GM12878 (cell line): Measurements from ENCODE around the gene TRPM6.

Experiments used
- ASH2L ChIP-seq: fragments of 300-600, 200-600 bp; sonication (generic); IDR thresholded peaks from 2 replicates; pipeline ENCODE4 v1.6.1; 2017; ENCODE audit warnings: low read depth, mild to moderate bottlenecking, borderline replicate concordance
- CEBPB ChIP-seq, 2 experiments: fragments of 150-350 bp in 1 of 2; IDR thresholded peaks; 2 replicates each; pipeline ENCODE4 v1.6.1; 2012 to 2014; ENCODE audit warnings: low read depth in 2 of 2, low read length in 2 of 2, borderline replicate concordance in 1 of 2, inconsistent platforms in 1 of 2
- NFYB ChIP-seq: IDR thresholded peaks from 2 replicates; pipeline ENCODE4 v1.6.1; 2011; ENCODE audit warnings: low read depth, mild to moderate bottlenecking, low read length, improper control_type of control experiment, moderate library complexity; ENCODE audit not compliant: insufficient read depth
- POLR2A ChIP-seq: IDR thresholded peaks from 2 replicates; pipeline ENCODE4 v1.6.1; 2011; ENCODE audit warnings: low read depth, mild to moderate bottlenecking, low read length
- RFX5 ChIP-seq: IDR thresholded peaks from 2 replicates; pipeline ENCODE4 v1.6.1; 2011; ENCODE audit warnings: low read depth, low read length, improper control_type of control experiment
- TAF1 ChIP-seq: IDR thresholded peaks from 2 replicates; pipeline ENCODE4 v1.6.1; 2011; ENCODE audit warnings: mild to moderate bottlenecking, low read depth, low read length, borderline replicate concordance
- TF ChIP-seq, protein P1 (sequence below): IDR thresholded peaks from 2 replicates; pipeline ENCODE4 v1.6.1; 2011; ENCODE audit warnings: borderline replicate concordance, low read depth, mild to moderate bottlenecking, moderate library complexity, low read length; ENCODE audit not compliant: insufficient read depth, poor library complexity, severe bottlenecking
- TF ChIP-seq, protein P2 (sequence below), 3 experiments: IDR thresholded peaks in 2 of 3; conservative IDR thresholded peaks in 1 of 3; 2 replicates each; pipeline ENCODE4 v1.5.1; 2011; ENCODE audit warnings: low read depth in 3 of 3, low read length in 3 of 3, mild to moderate bottlenecking in 3 of 3, control low read depth in 2 of 3, moderate library complexity in 2 of 3, inconsistent platforms in 1 of 3, mixed read lengths in 1 of 3; ENCODE audit not compliant: control insufficient read depth in 2 of 3, insufficient read depth in 1 of 3; ENCODE audit errors: extremely low read depth in 1 of 3

DNA sequence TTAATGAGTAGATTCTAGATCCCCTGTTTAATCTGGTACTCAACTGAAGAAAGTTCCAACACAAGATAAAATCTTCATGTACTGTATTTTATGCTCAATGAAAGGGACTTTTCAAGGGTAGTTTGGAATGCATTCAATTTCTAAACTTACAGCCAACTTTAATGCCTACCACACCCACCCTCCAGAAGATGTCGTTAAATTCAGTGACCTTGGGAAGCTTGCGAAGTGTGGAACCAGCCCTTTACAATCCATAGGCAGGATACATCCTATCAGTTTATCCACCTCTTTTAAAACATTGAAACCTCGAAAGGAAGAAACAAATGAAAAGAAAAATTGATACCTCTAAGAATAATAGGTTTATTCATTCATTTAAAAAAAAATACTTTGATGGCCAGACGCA lies 20.2 kb downstream of the TRPM6 start:
- TF ChIP-seq POLR2A, result no peak
- TF ChIP-seq NFYB, result no peak
- no peak for TF ChIP-seq RFX5
- TF ChIP-seq, protein P1, sequence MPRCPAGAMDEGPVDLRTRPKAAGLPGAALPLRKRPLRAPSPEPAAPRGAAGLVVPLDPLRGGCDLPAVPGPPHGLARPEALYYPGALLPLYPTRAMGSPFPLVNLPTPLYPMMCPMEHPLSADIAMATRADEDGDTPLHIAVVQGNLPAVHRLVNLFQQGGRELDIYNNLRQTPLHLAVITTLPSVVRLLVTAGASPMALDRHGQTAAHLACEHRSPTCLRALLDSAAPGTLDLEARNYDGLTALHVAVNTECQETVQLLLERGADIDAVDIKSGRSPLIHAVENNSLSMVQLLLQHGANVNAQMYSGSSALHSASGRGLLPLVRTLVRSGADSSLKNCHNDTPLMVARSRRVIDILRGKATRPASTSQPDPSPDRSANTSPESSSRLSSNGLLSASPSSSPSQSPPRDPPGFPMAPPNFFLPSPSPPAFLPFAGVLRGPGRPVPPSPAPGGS, result no peak
- TF ChIP-seq, protein P2, sequence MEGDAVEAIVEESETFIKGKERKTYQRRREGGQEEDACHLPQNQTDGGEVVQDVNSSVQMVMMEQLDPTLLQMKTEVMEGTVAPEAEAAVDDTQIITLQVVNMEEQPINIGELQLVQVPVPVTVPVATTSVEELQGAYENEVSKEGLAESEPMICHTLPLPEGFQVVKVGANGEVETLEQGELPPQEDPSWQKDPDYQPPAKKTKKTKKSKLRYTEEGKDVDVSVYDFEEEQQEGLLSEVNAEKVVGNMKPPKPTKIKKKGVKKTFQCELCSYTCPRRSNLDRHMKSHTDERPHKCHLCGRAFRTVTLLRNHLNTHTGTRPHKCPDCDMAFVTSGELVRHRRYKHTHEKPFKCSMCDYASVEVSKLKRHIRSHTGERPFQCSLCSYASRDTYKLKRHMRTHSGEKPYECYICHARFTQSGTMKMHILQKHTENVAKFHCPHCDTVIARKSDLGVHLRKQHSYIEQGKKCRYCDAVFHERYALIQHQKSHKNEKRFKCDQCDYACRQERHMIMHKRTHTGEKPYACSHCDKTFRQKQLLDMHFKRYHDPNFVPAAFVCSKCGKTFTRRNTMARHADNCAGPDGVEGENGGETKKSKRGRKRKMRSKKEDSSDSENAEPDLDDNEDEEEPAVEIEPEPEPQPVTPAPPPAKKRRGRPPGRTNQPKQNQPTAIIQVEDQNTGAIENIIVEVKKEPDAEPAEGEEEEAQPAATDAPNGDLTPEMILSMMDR (IDR thresholded peaks at IDR 0.05 in 2 of 3, conservative IDR thresholded peaks at IDR 0.05 in 1 of 3; ENCODE audit: control insufficient read depth in 2 of 3, extremely low read depth in 1 of 3, insufficient read depth in 1 of 3, low read depth in 3 of 3, low read length in 3 of 3), result no peak
- TF ChIP-seq TAF1, result no peak
- no peak for TF ChIP-seq CEBPB (IDR thresholded peaks at IDR 0.05; ENCODE audit: borderline replicate concordance in 1 of 2, low read depth in 2 of 2, low read length in 2 of 2)
- no peak for TF ChIP-seq ASH2L
